HG02884 (cell line): Measurements from ENCODE around the gene GANC.

Source experiments
- ATAC-seq: cut with Tn5 transposase; IDR thresholded peaks from one replicate; pipeline ENCODE4 v1.9.1; 2021; ENCODE audit warnings: mild to moderate bottlenecking, moderate library complexity; ENCODE audit not compliant: unreplicated experiment

The GANC gene

GRCh38 chr15:42373274-42373673, 100.3 kb downstream of the GANC start:
- ATAC-seq, result no peak

- ATAC-seq, result no peak
Measured at GRCh38 chr15:42373936-42374335, 100.9 kb downstream of the GANC start.

- no peak for ATAC-seq
Measured at GRCh38 chr15:42374810-42375209, 101.8 kb downstream of the GANC start.

- no peak for ATAC-seq
Measured at GRCh38 chr15:42375252-42375651, 102.3 kb downstream of the GANC start.

- no peak for ATAC-seq
Measured at GRCh38 chr15:42375941-42376340, 102.9 kb downstream of the GANC start.

- ATAC-seq, result no peak
Measured at GRCh38 chr15:42378011-42378410, 105.0 kb downstream of the GANC start.

- no peak for ATAC-seq
Measured at GRCh38 chr15:42384597-42384996, 111.6 kb downstream of the GANC start.

GRCh38 chr15:42385206-42385979, 112.4 kb downstream of the GANC start:
- ATAC-seq, result no peak

- no peak for ATAC-seq
Measured at GRCh38 chr15:42385980-42386700, 113.1 kb downstream of the GANC start.

GRCh38 chr15:42387603-42388002, 114.6 kb downstream of the GANC start:
- no peak for ATAC-seq

GRCh38 chr15:42392309-42393024, 119.5 kb downstream of the GANC start:
- ATAC-seq, result no peak

GRCh38 chr15:42394106-42394505, 121.1 kb downstream of the GANC start:
- no peak for ATAC-seq

GRCh38 chr15:42395838-42396237, 122.8 kb downstream of the GANC start:
- ATAC-seq, result no peak

- ATAC-seq, result no peak
Measured at GRCh38 chr15:42401544-42402454, 128.8 kb downstream of the GANC start.

GRCh38 chr15:42402455-42403205, 129.6 kb downstream of the GANC start:
- ATAC-seq, result no peak

GRCh38 chr15:42403389-42403788, 130.4 kb downstream of the GANC start:
- no peak for ATAC-seq

- ATAC-seq, result no peak
Measured at GRCh38 chr15:42404461-42405235, 131.6 kb downstream of the GANC start.

- ATAC-seq, result no peak
Measured at GRCh38 chr15:42405863-42406482, 133.0 kb downstream of the GANC start.
